Left ventricle myocardium inferior (tissue), 1 donor: ENCODE measurements around the gene DAAM2. TPM values are rescaled to one million over a fixed set of nuclear protein-coding genes. Genes with fewer than 3 reads are reported as not detected.

ENCODE experiments used
- DNase-seq: peaks from one replicate; pipeline ENCODE4 v3.0.0-alpha.2; 2020
- H3K27ac ChIP-seq: fragments of 200-600 bp; replicated peaks from 2 replicates; pipeline ENCODE4 v1.8.0; 2021
- H3K27me3 ChIP-seq: fragments of 200-600 bp; 2 replicates; pipeline ENCODE4 v1.8.0; 2021; ENCODE audit warnings: low read depth
- H3K36me3 ChIP-seq: fragments of 200-600 bp; 2 replicates; pipeline ENCODE4 v1.8.0; 2021
- H3K4me1 ChIP-seq: fragments of 200-600 bp; 2 replicates; pipeline ENCODE4 v1.8.0; 2021
- H3K4me3 ChIP-seq: fragments of 200-600 bp; 2 replicates; pipeline ENCODE4 v1.8.0; 2021; ENCODE audit warnings: mild to moderate bottlenecking, moderate library complexity
- H3K9me3 ChIP-seq: fragments of 200-600 bp; replicated peaks from 2 replicates; pipeline ENCODE4 v1.8.0; 2021
- CTCF ChIP-seq: fragments of 200-600 bp; IDR thresholded peaks from 2 replicates; pipeline ENCODE4 v1.8.0; 2021; ENCODE audit warnings: antibody characterized with exemption, mild to moderate bottlenecking, borderline replicate concordance
- intact Hi-C: fragments of 100-400 bp; cut with micrococcal nuclease; formaldehyde crosslinking; loops from one replicate; pipeline ENCODE4 v1.11.0; 2022
- total RNA-seq: library from RNA; stranded (reverse); fragmentation: NEBNext Ultra II Directional; extraction: Animal tissue kit (Norgen Biotek cat#: 25700); gene quantifications from one replicate; pipeline ENCODE4 v1.2.1, GENCODE V29; 2021
- donor health status: DM: no; HTN: yes; CAD: no; lungs with severe emphysema.

The DAAM2 gene
- total RNA-seq, 1 donor from 2014 or later: 19.1 TPM

GRCh38 chr6:39926668-39927067, 134.5 kb downstream of the DAAM2 start:
- H3K36me3 ChIP-seq: peaks cover 47% of the 10 kb centered on the region
- H3K4me3 ChIP-seq: no peak overlapping the region
- no peak for TF ChIP-seq CTCF
- no peak for DNase-seq
- H3K9me3 ChIP-seq: no peaks in the 10 kb centered on the region
- H3K27me3 ChIP-seq: no peaks in the 10 kb centered on the region
- intact Hi-C loops: no loop called here
- H3K27ac ChIP-seq: peak overlapping the region; percentile 91
- peaks cover 84% of the 10 kb centered on the region for H3K4me1 ChIP-seq

DNA sequence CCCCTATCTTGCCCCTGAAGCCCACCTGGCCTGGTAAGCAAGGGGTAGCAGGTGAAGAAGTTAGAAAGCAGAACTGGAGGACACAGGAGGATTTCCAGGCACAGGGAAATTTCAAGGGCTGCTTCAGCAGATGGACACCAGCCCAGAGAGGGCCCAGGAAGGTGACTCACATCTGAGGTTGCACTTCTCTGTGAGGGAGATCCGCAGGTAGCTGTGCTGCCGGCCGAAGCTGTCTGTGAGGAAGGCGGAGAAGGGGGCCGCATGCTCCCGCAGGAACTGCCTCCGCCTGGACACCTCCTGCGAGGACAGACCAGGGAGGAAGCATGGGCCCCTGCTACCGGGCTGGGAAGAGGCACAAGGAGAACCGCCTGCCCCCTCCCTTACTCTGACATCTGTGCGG, 135.0 kb downstream of the DAAM2 start:
- Histone ChIP-seq H3K9me3 (no peaks in the 10 kb centered on the region), H3K27ac (peak overlapping the region; percentile 91), H3K4me1 (peaks cover 88% of the 10 kb centered on the region), H3K36me3 (peaks cover 42% of the 10 kb centered on the region), H3K27me3 (no peaks in the 10 kb centered on the region), H3K4me3 (peak overlapping the region; percentile 90)
- no peak for TF ChIP-seq CTCF
- intact Hi-C loops: no loop called here
- no peak for DNase-seq

- H3K4me1 ChIP-seq: peaks cover 88% of the 10 kb centered on the region
- no peaks in the 10 kb centered on the region for H3K27me3 ChIP-seq
- no peaks in the 10 kb centered on the region for H3K9me3 ChIP-seq
- TF ChIP-seq CTCF: no peak
- peak overlapping the region; percentile 90 for H3K4me3 ChIP-seq
- no peak for DNase-seq
- H3K36me3 ChIP-seq: peaks cover 22% of the 10 kb centered on the region
- peak overlapping the region; percentile 91 for H3K27ac ChIP-seq
- intact Hi-C loops: no loop called here
These were observed 137.0 kb downstream of the DAAM2 start for GRCh38 chr6:39929039-39929732.

- Histone ChIP-seq H3K9me3 (no peaks in the 10 kb centered on the region), H3K4me1 (peaks cover 88% of the 10 kb centered on the region), H3K27me3 (no peaks in the 10 kb centered on the region), H3K27ac (peak overlapping the region; percentile 91), H3K36me3 (peaks cover 15% of the 10 kb centered on the region), H3K4me3 (peak overlapping the region; percentile 90)
- no peak for TF ChIP-seq CTCF
- intact Hi-C loops: no loop called here
- no peak for DNase-seq
These were observed 137.7 kb downstream of the DAAM2 start for GRCh38 chr6:39929733-39930461.

GRCh38 chr6:39930540-39930939, 138.4 kb downstream of the DAAM2 start:
- peak overlapping the region; percentile 91 for H3K27ac ChIP-seq
- H3K4me3 ChIP-seq: peak overlapping the region; percentile 90
- H3K4me1 ChIP-seq: peaks cover 87% of the 10 kb centered on the region

More at GRCh38 chr6:39930540-39930939, 138.4 kb downstream of the DAAM2 start:
- Histone ChIP-seq H3K9me3 (no peaks in the 10 kb centered on the region), H3K27me3 (no peaks in the 10 kb centered on the region), H3K36me3 (peaks cover 8% of the 10 kb centered on the region)
- intact Hi-C loops: no loop called here
- TF ChIP-seq CTCF: no peak
- no peak for DNase-seq
